ENCODE data around the gene GPC5.

DNA sequence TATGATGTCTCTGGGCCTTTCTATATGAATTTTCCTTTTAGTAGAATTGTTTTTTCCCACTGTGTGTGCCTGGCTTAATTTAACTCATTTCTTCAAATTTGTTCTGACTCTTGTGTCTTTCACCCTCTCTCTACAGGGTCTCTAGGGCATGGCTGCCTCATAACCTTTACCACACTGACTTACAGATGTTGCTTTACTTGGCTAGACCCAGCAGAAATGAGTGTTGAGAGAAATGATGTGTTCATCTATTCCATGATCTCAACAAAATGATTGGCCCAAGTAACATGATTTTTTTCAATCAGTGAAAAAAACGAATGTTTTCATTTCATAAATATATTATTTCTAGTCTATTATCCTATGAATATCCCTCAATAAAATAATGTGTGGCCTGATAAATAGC is 195.0 kb downstream of the GPC5 start:
- TF ChIP-seq, protein P1, sequence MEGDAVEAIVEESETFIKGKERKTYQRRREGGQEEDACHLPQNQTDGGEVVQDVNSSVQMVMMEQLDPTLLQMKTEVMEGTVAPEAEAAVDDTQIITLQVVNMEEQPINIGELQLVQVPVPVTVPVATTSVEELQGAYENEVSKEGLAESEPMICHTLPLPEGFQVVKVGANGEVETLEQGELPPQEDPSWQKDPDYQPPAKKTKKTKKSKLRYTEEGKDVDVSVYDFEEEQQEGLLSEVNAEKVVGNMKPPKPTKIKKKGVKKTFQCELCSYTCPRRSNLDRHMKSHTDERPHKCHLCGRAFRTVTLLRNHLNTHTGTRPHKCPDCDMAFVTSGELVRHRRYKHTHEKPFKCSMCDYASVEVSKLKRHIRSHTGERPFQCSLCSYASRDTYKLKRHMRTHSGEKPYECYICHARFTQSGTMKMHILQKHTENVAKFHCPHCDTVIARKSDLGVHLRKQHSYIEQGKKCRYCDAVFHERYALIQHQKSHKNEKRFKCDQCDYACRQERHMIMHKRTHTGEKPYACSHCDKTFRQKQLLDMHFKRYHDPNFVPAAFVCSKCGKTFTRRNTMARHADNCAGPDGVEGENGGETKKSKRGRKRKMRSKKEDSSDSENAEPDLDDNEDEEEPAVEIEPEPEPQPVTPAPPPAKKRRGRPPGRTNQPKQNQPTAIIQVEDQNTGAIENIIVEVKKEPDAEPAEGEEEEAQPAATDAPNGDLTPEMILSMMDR (IDR thresholded peaks at IDR 0.05), result no peak
- TF ChIP-seq POLR2A (IDR thresholded peaks at IDR 0.05), result no peak

Data from uterus (tissue), 2 donors.